Measurements from ENCODE around the gene G3BP1. TPM values are rescaled to one million over a fixed set of nuclear protein-coding genes. Genes with fewer than 3 reads are reported as not detected.
A peak's percentile ranks its signal among the peaks of the same experiment; 100 is the strongest.
"Not testable (repeated sequence)": the region's sequence is repeated elsewhere in the genome, so short reads cannot be mapped to it uniquely, and the experiment has no call there.

G3BP1 gene
- total RNA-seq, 1 donor from 2014 or later = 103 TPM

GRCh38 chr5:151757233-151758140 is 14.3 kb upstream of the G3BP1 start:
- no peak for DNase-seq

GRCh38 chr5:151758141-151758429 is 13.7 kb upstream of the G3BP1 start:
- no peak for DNase-seq

DNA sequence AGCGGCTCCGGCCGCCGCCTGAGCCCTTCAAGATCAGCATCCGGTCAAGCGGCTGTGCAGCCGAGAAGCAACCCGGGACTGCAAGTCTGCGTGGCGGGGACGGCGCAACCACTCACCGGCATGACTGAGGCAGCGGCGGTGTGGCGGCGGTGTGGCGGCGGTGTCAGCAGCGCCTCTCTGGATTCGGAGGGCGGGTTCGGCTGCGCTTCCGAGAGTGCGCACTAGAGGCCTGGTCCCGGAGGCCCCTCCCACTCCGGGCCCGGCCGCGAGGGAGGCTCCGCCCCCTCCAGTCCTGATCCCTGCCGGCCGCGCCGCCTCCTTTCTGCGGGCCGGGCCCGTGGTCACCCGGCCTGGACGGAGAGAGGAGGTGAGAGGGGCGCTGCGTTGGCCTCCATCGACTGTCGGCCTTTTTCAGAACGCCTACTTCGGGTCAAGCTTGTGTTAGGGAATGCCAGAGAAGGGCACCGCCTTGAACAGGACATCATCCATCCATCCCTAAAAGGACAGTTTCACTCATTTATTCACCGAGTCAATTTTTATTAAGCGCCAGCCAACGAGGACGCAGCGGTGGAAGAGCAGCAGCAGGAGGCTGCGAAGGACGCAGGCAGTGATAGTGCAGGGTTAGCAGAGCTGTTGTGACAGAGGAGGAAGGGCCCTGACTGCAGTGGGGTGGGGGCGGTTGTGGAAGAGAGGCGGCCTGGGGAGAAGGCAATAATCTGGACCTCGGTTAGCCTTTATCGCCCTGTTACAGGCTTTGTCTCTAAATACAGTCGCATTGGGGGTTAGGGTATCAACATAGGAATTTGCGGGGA is 13.1 kb upstream of the G3BP1 start, which contains the start of gene ATOX1:
Gene ATOX1 (minus strand): TSS at position 202 of the 812 bp plus-strand sequence. CDS start 80 bp downstream, at position 122.
- peak; percentile 47 for DNase-seq

- DNase-seq = no peak
Observed at GRCh38 chr5:151764801-151765200, 7.0 kb upstream of the G3BP1 start.

DNA sequence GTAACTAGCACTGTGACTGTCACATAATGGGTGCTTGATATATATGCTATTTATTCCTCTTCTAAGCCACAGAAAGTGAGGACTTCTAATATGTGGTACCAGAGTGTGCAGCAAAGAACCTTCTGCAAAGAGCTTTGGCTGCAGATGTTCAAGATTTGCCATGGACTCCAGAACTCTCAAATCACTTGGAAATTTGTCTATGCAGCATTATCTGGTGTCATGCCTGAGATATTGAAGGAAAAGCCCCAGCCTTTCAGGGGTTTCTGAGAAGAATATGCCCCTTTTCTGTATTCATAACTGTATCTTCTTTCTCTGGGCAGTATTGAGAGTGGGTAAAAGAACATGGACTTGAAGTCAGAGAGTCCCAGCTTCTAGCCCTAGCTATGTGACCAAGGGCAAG is 4.8 kb upstream of the G3BP1 start:
- no peak for DNase-seq

DNA sequence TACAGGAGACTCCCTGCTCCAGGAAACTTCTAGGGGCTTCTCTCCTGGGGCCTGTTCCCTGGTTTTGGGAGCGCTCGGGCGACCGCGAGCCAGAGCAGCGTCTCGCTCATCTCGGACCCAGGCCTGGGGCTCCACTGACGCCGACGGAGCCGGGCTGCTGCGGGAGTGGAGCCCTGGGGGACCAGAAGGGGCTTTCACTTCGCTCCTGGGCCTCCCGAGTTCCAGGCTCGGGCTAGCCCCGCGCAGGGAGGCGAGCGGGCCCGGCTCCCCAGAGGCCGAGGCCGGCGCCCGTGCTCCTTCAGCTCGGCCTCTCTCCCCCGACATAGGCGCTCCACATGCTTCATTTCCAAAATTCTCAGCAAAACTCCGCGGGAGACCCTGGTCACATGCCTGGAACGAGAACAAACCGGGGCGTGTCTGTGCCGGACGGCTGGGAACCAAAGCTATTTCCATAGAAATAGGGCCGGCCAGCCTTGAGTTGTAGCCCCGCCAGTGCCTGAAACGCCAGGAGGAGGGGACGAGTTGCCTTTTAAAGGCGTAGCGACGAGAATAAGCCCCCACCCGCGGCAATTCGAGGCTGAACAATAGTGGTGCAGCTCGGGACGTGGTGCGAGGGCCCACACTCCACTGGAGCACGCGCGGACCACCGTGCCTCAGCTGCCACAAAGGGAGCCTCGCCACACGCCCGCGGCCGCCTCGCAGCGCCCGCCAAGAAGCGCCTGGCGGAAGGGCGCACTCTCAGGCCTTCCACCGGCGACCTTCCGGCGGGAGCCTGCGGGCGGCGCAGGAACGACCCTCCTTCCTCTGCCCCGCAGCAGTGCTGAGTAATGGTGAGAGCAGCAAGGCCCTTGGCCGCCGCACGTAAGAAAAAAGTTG is 1.1 kb upstream of the G3BP1 start:
- peak; percentile 81 for DNase-seq

DNA sequence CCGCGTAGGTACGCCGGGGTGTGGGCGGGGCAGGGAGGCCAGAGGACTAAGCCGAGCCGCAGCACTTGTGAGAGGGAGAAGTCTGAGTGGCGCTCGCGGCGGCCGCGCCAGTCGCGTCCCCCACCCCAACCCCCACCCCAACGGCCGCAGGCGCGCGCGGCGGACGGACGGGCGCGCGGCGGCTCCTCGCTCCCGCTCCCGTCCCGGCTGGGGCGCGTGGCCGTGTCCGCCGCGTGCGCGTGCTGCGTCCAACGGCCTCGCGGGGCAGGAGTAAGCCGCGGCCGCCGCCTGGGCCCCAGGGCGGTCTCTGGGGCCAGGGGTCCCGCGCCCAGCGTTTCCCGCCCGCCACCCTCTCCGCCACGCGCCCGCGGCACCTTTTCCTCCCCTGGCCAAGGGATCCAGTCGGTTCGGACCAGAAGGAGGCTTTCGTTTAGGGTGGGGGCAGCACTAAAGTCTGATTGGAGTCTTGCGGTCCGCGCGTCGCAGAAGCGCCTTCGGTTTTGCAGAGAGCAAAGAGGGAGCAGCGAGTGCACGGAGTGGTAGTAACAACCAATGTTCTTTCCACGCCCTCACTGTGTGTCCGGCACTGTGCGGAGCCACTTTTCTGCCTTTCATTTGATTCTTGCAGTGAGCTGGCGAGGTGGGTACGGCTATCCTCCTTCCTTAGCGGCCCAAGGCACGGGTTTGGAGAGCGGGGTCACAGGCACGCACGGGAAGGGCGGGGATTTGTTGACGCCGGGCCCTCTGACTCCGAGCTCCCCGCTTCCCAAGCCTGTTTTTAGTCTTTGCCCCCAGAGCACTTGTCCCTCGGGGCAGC is 483 bp downstream of the G3BP1 start:
- DNase-seq = peak; percentile 30

DNA sequence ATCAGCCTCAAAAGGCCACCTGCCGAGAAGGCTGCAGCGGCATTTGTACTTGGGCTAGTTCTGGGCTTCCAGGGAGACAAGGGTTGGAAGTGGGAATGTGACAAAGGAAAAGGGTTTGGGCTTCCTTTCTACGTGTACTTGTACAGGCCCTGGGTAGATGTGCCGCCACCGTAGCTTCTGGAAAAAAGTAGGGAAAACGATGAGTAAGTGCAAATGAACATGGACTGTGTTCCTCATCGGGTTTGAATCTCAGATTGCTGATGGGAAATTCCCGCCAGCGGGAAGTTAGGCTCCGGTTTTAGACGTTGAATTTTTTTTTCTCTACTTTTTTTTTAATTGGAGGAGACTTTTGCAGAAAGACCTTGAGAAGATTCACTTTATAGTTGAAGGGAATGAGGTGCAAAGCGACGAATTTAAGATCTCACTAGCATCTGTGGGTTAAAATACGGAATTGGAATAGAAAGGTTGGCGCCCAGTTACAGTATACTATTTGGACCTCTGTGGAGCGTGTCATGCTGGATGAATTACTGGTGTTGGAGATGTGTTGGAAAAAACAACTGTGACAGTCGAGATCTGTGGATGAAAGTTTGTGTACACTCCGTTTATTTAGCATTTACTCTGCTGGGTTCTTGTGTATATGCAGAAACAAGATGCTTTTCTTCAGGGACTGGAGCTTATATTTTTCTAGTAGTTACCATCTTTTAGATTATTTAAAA is 1.2 kb downstream of the G3BP1 start:
- DNase-seq = peak; percentile 30

DNA sequence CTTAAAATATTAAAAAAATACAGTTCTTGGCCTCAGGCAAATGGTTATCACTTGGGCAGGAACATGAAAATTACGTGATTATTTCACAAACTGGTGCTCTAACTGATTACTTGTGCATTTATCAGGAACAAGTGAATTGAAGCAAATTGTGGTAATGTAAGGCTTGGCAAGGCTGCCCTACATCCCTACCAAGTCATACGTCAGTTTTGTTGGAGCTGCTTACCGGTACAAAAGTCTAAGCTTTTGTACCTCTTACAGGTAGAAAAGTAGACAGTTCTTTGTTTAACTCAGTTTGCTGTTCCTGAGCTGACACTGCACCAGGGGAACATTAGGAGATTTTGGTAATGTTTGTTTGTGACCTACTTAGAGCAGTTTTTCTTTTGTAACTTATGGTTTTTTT is 2.2 kb downstream of the G3BP1 start:
- DNase-seq = no peak

DNA sequence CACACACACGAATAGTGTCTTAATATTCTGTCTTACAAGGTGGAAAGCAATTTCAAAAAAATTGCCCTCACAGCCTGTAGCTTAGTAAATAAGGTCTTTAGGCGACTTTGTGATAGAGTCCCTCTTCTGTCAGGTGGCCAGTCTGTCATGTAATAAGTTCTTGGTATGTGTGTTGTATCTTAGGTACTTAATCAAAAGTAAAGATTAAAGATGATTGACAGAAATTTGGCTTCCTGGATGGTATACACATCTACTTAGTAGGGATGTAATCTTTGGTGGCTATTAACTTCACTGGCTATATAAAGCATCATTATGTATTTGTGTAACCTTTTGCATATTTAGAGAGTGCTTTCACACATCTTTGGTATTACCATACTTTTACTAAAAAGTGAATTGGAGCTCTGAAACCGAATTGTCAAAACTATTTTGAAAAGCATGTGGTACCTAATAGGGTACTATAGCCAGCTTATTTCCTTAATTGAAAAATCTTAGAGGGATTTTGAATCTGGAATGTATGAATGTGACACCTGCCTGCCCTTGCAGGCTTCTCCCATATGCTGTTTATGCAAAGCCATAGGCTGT is 3.4 kb downstream of the G3BP1 start:
- no peak for DNase-seq

GRCh38 chr5:151779531-151780125 is 7.9 kb downstream of the G3BP1 start:
- DNase-seq = no peak

GRCh38 chr5:151780348-151780747 is 8.6 kb downstream of the G3BP1 start:
- DNase-seq = no peak

DNA sequence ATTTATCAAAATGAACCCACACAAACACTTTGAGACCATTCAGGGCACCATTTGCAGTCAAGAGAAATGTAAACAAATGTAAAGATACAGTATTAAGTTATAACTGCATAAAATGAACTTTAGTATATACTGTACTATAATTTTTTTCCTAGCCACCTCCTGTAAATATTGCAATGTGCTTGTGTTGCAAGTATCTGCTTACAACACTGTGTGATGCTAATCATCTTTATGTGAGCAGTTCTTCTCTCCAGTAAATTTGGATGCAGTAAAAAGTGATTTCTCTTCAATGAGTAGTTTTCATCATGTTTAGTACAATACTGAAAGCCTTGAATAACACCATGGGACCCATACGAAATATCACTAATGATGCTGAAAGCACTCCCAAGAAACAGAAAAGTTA is 9.4 kb downstream of the G3BP1 start:
- no peak for DNase-seq

DNA sequence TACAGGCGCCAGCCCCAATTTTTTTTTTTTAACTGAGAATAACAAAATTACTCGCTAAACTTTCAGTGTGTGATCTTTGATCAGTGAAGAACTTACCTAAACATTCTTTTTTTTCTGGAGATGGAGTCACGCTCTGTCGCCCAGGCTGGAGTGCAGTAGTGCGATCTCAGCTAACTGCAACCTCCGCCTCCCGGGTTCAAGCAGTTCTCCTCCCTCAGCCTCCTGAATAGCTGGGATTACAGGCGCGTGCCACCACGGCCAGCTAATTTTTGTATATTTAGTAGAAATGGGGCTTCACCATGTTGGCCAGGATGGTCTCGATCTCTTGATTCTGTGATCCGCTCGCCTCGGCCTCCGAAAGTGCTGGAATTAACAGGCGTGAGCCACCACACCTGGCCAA is 11.9 kb downstream of the G3BP1 start:
- not testable (repeated sequence) for DNase-seq

DNA sequence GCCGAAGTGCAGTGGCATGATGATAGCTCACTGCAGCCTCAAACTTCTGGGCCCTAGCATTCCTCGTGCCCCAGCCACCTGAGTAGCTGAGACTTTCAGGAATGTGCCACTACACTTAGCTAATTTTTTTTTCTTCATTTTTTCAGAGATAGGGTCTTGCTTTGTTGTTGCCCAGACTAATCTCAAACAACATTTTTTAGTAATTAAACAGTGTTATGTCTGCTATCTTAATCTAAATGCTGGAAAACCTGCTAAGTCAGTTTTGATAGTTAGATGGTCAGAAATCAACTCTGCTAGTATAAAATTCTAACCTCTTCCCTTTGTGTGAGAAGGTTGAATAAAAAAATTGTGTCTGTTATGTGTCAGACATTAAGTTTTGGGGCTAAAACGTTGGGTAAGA is 12.4 kb downstream of the G3BP1 start:
- DNase-seq = no peak

DNA sequence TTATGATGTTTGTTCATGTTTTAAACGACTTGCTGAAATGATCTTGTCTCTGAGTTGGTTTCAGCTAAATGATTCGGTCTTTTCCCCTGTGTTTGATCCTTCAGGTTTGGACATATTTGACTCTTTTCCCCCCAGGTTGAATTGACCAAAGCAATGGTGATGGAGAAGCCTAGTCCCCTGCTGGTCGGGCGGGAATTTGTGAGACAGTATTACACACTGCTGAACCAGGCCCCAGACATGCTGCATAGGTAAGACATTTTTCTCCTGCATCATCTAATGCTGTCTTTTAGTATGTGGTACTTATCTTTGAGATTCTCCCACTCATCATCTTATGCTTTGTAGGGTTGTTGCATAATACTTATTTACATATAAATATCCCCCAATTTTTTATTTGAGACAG is 14.7 kb downstream of the G3BP1 start:
- no peak for DNase-seq

DNA sequence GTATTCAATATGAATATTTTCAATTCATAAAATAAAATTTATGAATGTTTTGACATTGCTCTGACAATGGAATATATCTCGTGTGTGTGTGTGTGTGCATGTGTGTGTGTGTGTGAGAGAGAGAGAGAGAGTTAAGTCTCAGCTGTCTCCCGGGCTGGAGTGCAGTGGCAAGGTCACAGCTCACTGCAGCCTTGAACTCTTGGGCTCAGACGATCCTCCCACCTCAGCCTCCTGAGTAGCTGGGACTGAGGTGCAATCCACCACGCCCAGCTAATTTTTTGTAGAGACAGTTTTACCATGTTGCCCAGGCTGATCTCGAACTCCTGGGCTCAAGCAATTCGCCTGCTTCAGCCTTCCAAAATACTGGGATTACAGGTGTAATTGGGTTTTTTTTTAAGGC is 16.1 kb downstream of the G3BP1 start:
- DNase-seq = no peak

GRCh38 chr5:151793358-151793757 is 21.6 kb downstream of the G3BP1 start:
- no peak for DNase-seq

- DNase-seq = no peak
Observed at GRCh38 chr5:151795426-151795825, 23.7 kb downstream of the G3BP1 start.

GRCh38 chr5:151798674-151799073 is 26.9 kb downstream of the G3BP1 start:
- DNase-seq = no peak

Data from skin of body (tissue), 2 donors.